Transverse colon (tissue), 4 donors: ENCODE data around the gene PFN3. TPM values are rescaled to one million over a fixed set of nuclear protein-coding genes. Genes with fewer than 3 reads are reported as not detected.

ENCODE experiments used
- DNase-seq: peaks from one replicate; pipeline ENCODE4 v3.0.0-alpha.2; 2019
- H3K27ac ChIP-seq, 4 donors: fragments of 200-600 bp; sonication (generic); 2 replicates each; pipeline ENCODE4 v1.5.1; 2016 to 2018; ENCODE audit warnings: inconsistent platforms in 4 of 4
- H3K27me3 ChIP-seq: fragments of 200-600 bp; sonication (generic); 2 replicates; pipeline ENCODE4 v1.5.1; 2017; ENCODE audit warnings: inconsistent platforms
- H3K36me3 ChIP-seq, 4 donors: fragments of 200-600 bp; sonication (generic); 2 replicates each; pipeline ENCODE4 v1.5.1; 2017 to 2019; ENCODE audit warnings: inconsistent platforms in 4 of 4
- H3K4me1 ChIP-seq, 4 donors: fragments of 200-600 bp; sonication (generic); 2 replicates each; pipeline ENCODE4 v1.5.1; 2017 to 2020; ENCODE audit warnings: inconsistent platforms in 4 of 4
- H3K4me3 ChIP-seq, 4 donors: fragments of 200-600 bp; sonication (generic); 1 replicate in 1 of 4; 2 replicates in 3 of 4; pipeline versions ENCODE4 v1.5.1 to v1.6.1; 2017 to 2019; ENCODE audit warnings: inconsistent platforms in 4 of 4
- H3K9me3 ChIP-seq, 2 donors: fragments of 200-600 bp; sonication (generic); 2 replicates each; pipeline ENCODE4 v1.5.1; 2017 to 2019; ENCODE audit warnings: inconsistent platforms in 2 of 2
- EP300 ChIP-seq: sonication (generic); formaldehyde crosslinking; IDR thresholded peaks from one replicate; pipeline ENCODE4 v1.6.1; 2017; ENCODE audit warnings: antibody characterized with exemption, low read depth
- POLR2A ChIP-seq: fragments of 450-650 bp; IDR thresholded peaks from one replicate; pipeline ENCODE4 v1.6.1; 2016; ENCODE audit warnings: antibody characterized with exemption, mild to moderate bottlenecking, moderate library complexity
- POLR2AphosphoS5 ChIP-seq, 3 donors: sonication (generic); formaldehyde crosslinking; IDR thresholded peaks; one replicate each; pipeline ENCODE4 v1.6.1; 2016; ENCODE audit warnings: antibody characterized with exemption in 3 of 3
- WGBS, 2 donors: methylation state at CpG; one replicate each; pipeline ENCODE4 v1.1.5; 2018; ENCODE audit warnings: low coverage in 1 of 2; 5-methylcytosine and 5-hydroxymethylcytosine counted together
- in situ Hi-C, 4 donors: fragments of 200-750 bp; cut with MboI; loops; one replicate each; pipeline versions ENCODE4 v1.15.0 to v1.15.1; 2017; ENCODE audit warnings: low sequenced_read_pairs in 3 of 4, low pct_ligation_motif_present in 1 of 4, low pct_unique_long_range_greater_than_20kb in 1 of 4
- intact Hi-C: fragments of 100-400 bp; cut with DNase I; formaldehyde crosslinking; loops from one replicate; pipeline ENCODE4 v1.15.1; 2023; ENCODE audit warnings: low total_unique reads
- total RNA-seq, 4 donors: library from RNA; depleted of rRNA; stranded (reverse); fragments of >200 nt; gene quantifications; one replicate each; pipeline ENCODE4 v1.1.0, GENCODE V29; 2016
- TF ChIP-seq, protein P1 (sequence below), 5 experiments: fragments of 200-600 bp in 3 of 5; fragments of 450-650 bp in 2 of 5; sonication (generic) in 3 of 5; IDR thresholded peaks; 1 replicate in 2 of 5; 2 replicates in 3 of 5; pipeline ENCODE4 v1.5.1; 2016 to 2017; ENCODE audit warnings: antibody characterized with exemption in 5 of 5, inconsistent platforms in 3 of 5, mild to moderate bottlenecking in 2 of 5, moderate library complexity in 1 of 5

Gene PFN3
- total RNA-seq, 4 donors from 2014 or later, result not detected

DNA sequence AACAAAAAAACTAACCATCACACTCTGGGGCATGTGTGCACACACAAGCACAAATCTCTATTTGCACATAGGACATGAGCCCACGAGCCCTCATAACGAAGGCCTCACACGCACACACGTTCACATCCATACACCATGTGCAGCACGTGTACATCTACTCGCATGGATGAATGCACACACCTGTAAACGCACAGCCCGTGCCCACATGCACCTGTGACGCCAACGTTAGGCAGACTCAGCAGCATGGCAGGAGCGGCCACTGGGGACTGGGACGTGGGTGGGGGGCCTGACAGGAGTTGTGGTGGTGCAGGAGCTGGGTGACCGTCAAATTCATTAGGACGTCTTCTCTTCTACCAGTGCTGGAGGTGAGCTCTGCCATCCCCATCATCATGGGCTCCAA lies 13.1 kb downstream of the PFN3 start:
- WGBS, 2 donors, result 89% methylated on average over 14 of the region's 14 CpGs; no CpG with 5 or more reads in 1 of the 2 donors
- intact Hi-C loops, result loop anchor here (5.0 kb wide), 1 partner anchor 65 kb away; no protein-coding TSS in a partner anchor
- in situ Hi-C loops, result loop anchor here in 1 of 4 donors (25.0 kb wide), 1 partner anchor 125 kb away; the partner anchor contains the start of genes DDX41 and DOK3

GRCh38 chr5:177386542-177386941 lies 13.9 kb downstream of the PFN3 start:
- in situ Hi-C loops, result loop anchor here in 1 of 4 donors (25.0 kb wide), 1 partner anchor 126 kb away; the partner anchor contains the start of genes DDX41 and DOK3
- intact Hi-C loops, result loop anchor here (5.0 kb wide), 1 partner anchor 66 kb away; no protein-coding TSS in a partner anchor
- DNase-seq, result no peak
- H3K36me3 ChIP-seq, result no peaks in the 10 kb centered on the region
- H3K4me1 ChIP-seq, result peaks cover 0 to 14% (median 6%) of the 10 kb centered on the region in 4 donors
- H3K9me3 ChIP-seq, result no peaks in the 10 kb centered on the region
- no peak overlapping the region for H3K27ac ChIP-seq
- peaks cover 7% of the 10 kb centered on the region for H3K27me3 ChIP-seq
- H3K4me3 ChIP-seq, result no peak overlapping the region
- 88% methylated on average over 8 of the region's 8 CpGs; no CpG with 5 or more reads in 1 of the 2 donors for WGBS, 2 donors
- TF ChIP-seq POLR2A, result no peak
- TF ChIP-seq POLR2AphosphoS5 (IDR thresholded peaks at IDR 0.05), result no peak
- TF ChIP-seq, protein P1, sequence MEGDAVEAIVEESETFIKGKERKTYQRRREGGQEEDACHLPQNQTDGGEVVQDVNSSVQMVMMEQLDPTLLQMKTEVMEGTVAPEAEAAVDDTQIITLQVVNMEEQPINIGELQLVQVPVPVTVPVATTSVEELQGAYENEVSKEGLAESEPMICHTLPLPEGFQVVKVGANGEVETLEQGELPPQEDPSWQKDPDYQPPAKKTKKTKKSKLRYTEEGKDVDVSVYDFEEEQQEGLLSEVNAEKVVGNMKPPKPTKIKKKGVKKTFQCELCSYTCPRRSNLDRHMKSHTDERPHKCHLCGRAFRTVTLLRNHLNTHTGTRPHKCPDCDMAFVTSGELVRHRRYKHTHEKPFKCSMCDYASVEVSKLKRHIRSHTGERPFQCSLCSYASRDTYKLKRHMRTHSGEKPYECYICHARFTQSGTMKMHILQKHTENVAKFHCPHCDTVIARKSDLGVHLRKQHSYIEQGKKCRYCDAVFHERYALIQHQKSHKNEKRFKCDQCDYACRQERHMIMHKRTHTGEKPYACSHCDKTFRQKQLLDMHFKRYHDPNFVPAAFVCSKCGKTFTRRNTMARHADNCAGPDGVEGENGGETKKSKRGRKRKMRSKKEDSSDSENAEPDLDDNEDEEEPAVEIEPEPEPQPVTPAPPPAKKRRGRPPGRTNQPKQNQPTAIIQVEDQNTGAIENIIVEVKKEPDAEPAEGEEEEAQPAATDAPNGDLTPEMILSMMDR (IDR thresholded peaks at IDR 0.05), result no peak
- no peak for TF ChIP-seq EP300

More for the DNA sequence above, 13.1 kb downstream of the PFN3 start:
- Histone ChIP-seq H3K27ac (no peak overlapping the region), H3K4me1 (peaks cover 0 to 14% (median 6%) of the 10 kb centered on the region in 4 donors), H3K4me3 (no peak overlapping the region), H3K27me3 (peaks cover 7% of the 10 kb centered on the region), H3K9me3 (no peaks in the 10 kb centered on the region), H3K36me3 (no peaks in the 10 kb centered on the region)
- no peak for TF ChIP-seq POLR2A
- TF ChIP-seq POLR2AphosphoS5 (IDR thresholded peaks at IDR 0.05), result no peak
- TF ChIP-seq, protein P1 (IDR thresholded peaks at IDR 0.05), result no peak
- no peak for TF ChIP-seq EP300
- DNase-seq, result no peak

DNA sequence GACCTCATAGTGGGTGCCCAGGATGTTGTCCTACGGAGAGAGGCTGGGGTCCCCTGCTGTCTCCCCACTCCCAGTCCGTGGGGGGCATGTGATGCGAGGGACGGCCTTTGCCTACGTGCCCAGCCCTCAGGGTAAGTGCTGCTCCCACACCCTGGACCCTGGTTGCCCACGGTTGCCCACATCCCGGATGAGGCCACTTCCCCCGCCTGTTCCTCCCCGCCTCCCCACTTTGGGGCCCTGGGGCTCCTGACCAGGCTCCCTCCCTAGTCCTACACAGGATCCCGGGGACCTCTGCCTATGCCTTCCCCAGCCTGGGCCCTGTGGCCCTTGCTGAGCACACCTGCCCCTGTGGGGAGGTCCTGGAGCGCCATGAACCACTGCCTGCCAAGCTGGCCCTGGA lies 14.7 kb downstream of the PFN3 start:
- in situ Hi-C loops (loop anchor here in 1 of 4 donors (25.0 kb wide), 1 partner anchor 127 kb away; the partner anchor contains the start of genes DDX41 and DOK3), intact Hi-C loops (loop anchor here (5.0 kb wide), 1 partner anchor 67 kb away; no protein-coding TSS in a partner anchor)
- H3K4me3 ChIP-seq, result no peak overlapping the region
- no peak overlapping the region for H3K27ac ChIP-seq
- H3K9me3 ChIP-seq, result no peaks in the 10 kb centered on the region
- H3K27me3 ChIP-seq, result peaks cover 7% of the 10 kb centered on the region
- no peak for DNase-seq
- no peaks in the 10 kb centered on the region for H3K36me3 ChIP-seq
- TF ChIP-seq, protein P1 (IDR thresholded peaks at IDR 0.05), result no peak
- TF ChIP-seq EP300, result no peak
- H3K4me1 ChIP-seq, result peaks cover 0 to 14% (median 6%) of the 10 kb centered on the region in 4 donors
- WGBS, 2 donors, result 72% methylated on average over 11 of the region's 11 CpGs; no CpG with 5 or more reads in 1 of the 2 donors

GRCh38 chr5:177384134-177384533 lies 16.3 kb downstream of the PFN3 start, which contains the start of gene SLC34A1:
TSS of gene SLC34A1 (plus strand) at chr5:177384434. CDS start at chr5:177385742, 1,308 bp downstream.
- 73% methylated on average over 4 of the region's 4 CpGs; no CpG with 5 or more reads in 1 of the 2 donors for WGBS, 2 donors
- intact Hi-C loops (no loop called here), in situ Hi-C loops (loop anchor here in 1 of 4 donors (25.0 kb wide), 1 partner anchor 128 kb away; the partner anchor contains the start of genes DDX41 and DOK3)
- Histone ChIP-seq H3K4me1 (peaks cover 0 to 2% (median 0%) of the 10 kb centered on the region in 4 donors), H3K27me3 (peaks cover 7% of the 10 kb centered on the region), H3K27ac (no peak within 1 kb of the TSS), H3K36me3 (no peaks in the 10 kb centered on the region), H3K4me3 (no peak within 1 kb of the TSS), H3K9me3 (no peaks in the 10 kb centered on the region)
- DNase-seq, result no peak
- TF ChIP-seq, protein P1 (IDR thresholded peaks at IDR 0.05), result no peak
- TF ChIP-seq POLR2AphosphoS5 (IDR thresholded peaks at IDR 0.05) (no peak), EP300 (no peak), POLR2A (no peak)
